Stimulated activated CD4-positive, alpha-beta T cell treated with anti-CD3 and anti-CD28 coated beads, Interleukin-15, amount 100 ng/mL, for 1 hour (primary cell): ENCODE data around the gene LMTK2.

ENCODE experiments used
- DNase-seq, 2 donors: peaks; one replicate each; pipeline ENCODE4 v3.0.0-alpha.2; 2020; ENCODE audit warnings: low read depth in 1 of 2, low spot score in 1 of 2

Gene LMTK2

GRCh38 chr7:98200364-98200763 lies 93.7 kb downstream of the LMTK2 start:
- DNase-seq = no peak

- peak in 1 of 2 donors; percentile 26 for DNase-seq
Observed at GRCh38 chr7:98202367-98203195, 95.9 kb downstream of the LMTK2 start.

GRCh38 chr7:98203261-98203963 lies 96.8 kb downstream of the LMTK2 start:
- no peak for DNase-seq

- DNase-seq = no peak
Observed at GRCh38 chr7:98203964-98204605, 97.4 kb downstream of the LMTK2 start.

GRCh38 chr7:98204670-98205069 lies 98.0 kb downstream of the LMTK2 start:
- DNase-seq = no peak

GRCh38 chr7:98205162-98205845 lies 98.6 kb downstream of the LMTK2 start:
- no peak for DNase-seq

- DNase-seq = no peak
Observed at GRCh38 chr7:98206451-98207330, 100.0 kb downstream of the LMTK2 start.

GRCh38 chr7:98209166-98209920 lies 102.7 kb downstream of the LMTK2 start:
- no peak for DNase-seq

GRCh38 chr7:98210513-98211220 lies 104.0 kb downstream of the LMTK2 start:
- DNase-seq = no peak

GRCh38 chr7:98211221-98211675 lies 104.6 kb downstream of the LMTK2 start, which contains the start of gene BHLHA15:
TSS of gene BHLHA15 (plus strand) at chr7:98211439. CDS start at chr7:98212310, 871 bp downstream.
- peak in 1 of 2 donors; percentile 11 for DNase-seq

GRCh38 chr7:98211676-98212531 lies 105.2 kb downstream of the LMTK2 start:
- no peak for DNase-seq

GRCh38 chr7:98212532-98213041 lies 105.9 kb downstream of the LMTK2 start:
- no peak for DNase-seq

- no peak for DNase-seq
Observed at GRCh38 chr7:98213296-98213887, 106.7 kb downstream of the LMTK2 start.

GRCh38 chr7:98213888-98214810 lies 107.5 kb downstream of the LMTK2 start:
- no peak for DNase-seq

GRCh38 chr7:98214811-98215321 lies 108.2 kb downstream of the LMTK2 start:
- DNase-seq = no peak
